Activated CD4-positive, CD25-positive, alpha-beta regulatory T cell treated with anti-CD3 and anti-CD28 coated beads, Interleukin-2, amount 50 U/mL, for 24 hours (primary cell): ENCODE data around the gene RNU5B-1.
"Not testable (repeated sequence)": the region's sequence is repeated elsewhere in the genome, so short reads cannot be mapped to it uniquely, and the experiment has no call there.

Source experiments
- ATAC-seq, 2 donors: fragments of 150-1000 bp; cut with Tn5 transposase; one replicate each; pipeline ENCODE4 v1.10.0; 2021; ENCODE audit warnings: mild to moderate bottlenecking in 1 of 2, moderate library complexity in 1 of 2

The RNU5B-1 gene

GRCh38 chr15:65344214-65344913, 39.9 kb downstream of the RNU5B-1 start:
- no peak for ATAC-seq

DNA sequence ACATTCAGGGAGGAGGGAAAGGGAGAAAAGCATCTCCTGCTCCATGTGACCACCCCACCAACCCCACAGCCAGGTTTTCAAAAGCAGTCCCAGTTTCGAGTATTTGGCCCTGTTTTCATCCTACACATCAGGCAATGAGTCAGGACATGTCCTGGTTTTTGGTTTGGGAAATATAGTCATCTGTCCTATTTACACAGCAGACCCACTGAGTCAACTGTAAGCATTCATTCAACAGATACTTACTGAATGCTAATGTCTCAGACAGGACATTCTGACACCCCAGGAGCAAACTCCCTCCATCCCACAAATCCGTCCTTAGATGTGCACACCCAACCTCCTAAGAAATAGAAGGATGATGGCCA, 40.4 kb downstream of the RNU5B-1 start:
- no peak for ATAC-seq

DNA sequence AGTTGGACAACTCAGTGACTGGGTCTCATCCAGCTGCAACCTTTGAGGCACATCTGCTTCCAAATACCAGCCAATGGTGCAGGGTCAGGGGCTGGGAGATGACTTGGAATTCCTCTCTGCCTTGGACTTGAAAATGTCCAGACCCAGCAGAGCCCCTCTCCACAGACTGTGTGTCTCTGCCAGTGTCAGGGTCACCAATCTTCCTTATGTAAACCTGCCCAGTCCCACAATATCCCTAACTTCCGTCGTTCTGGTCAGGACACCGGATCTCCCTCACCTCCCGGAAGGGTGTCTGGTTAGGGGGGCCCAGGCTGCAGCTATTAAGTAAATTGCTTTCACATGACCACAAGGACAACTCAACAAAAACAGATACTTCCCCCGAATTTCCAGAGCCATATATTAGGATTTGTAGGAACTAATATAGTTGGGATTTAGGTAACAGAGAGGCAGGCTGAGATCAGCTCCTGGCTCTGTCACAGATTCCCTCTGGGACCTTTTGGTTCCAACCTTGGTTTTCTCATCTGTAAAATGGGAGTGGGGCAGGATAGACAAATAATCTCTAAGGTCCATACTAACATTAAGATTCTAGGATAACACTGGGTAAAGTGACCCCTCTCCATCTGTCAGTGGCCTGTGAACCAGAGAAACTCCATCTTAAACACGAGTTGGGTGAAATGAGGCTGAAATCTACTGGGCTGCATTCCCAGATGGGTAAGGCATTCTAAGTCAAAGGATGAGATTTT, 42.5 kb downstream of the RNU5B-1 start:
- ATAC-seq, result no peak

- ATAC-seq, result not testable (repeated sequence)
Observed at GRCh38 chr15:65347756-65348155, 43.3 kb downstream of the RNU5B-1 start.

- no peak for ATAC-seq
Observed at GRCh38 chr15:65349338-65349737, 44.9 kb downstream of the RNU5B-1 start.

DNA sequence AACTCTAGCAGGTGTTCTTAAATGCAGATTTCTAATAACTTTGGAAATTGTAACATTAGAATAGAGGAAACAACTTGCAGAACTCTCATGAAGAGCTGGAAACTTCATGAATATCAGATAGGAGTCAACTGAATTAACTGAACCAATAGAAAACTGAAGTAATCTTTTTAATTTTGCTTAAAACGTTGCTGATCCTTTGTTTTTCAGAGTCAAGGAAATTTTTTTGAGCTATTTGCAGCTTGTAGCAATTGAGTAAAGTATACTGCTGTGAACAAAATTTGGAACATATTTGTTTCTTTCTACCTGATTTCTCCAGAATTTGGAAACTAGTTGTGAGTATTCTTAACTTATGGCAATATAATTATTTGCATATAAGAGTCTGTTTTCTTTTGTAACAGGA, 47.5 kb downstream of the RNU5B-1 start:
- ATAC-seq, result not testable (repeated sequence)
